SIG-M5 treated with dmso at 0.1 percent for 504 hours (cell line): ENCODE results near the gene HDAC10.
A peak's percentile ranks its signal among the peaks of the same experiment; 100 is the strongest.

ENCODE experiments used
- DNase-seq: peaks from one replicate; lab custom pipeline; 2025; ENCODE audit not compliant: unreplicated experiment; lab: John Stamatoyannopoulos, UW

HDAC10 gene

GRCh38 chr22:50257451-50258360, 6.6 kb upstream of the HDAC10 start:
- no peak for DNase-seq

- DNase-seq, result no peak
Measured at GRCh38 chr22:50257041-50257440, 6.0 kb upstream of the HDAC10 start.

- no peak for DNase-seq
Measured at GRCh38 chr22:50256258-50256862, 5.3 kb upstream of the HDAC10 start.

- DNase-seq, result no peak
Measured at GRCh38 chr22:50255607-50256006, 4.5 kb upstream of the HDAC10 start.

GRCh38 chr22:50255099-50255498, 4.0 kb upstream of the HDAC10 start:
- DNase-seq, result no peak

GRCh38 chr22:50253941-50254340, 2.9 kb upstream of the HDAC10 start:
- no peak for DNase-seq

- no peak for DNase-seq
Measured at GRCh38 chr22:50253046-50253915, 2.2 kb upstream of the HDAC10 start.

- DNase-seq, result peak; percentile 59
Measured at GRCh38 chr22:50252082-50253045, 1.3 kb upstream of the HDAC10 start.

GRCh38 chr22:50251477-50252081, 514 bp upstream of the HDAC10 start:
- DNase-seq, result no peak

- no peak for DNase-seq
Measured at GRCh38 chr22:50250249-50250554, 863 bp downstream of the HDAC10 start.

GRCh38 chr22:50249341-50250248, 1.5 kb downstream of the HDAC10 start:
- DNase-seq, result no peak

GRCh38 chr22:50248196-50249081, 2.6 kb downstream of the HDAC10 start:
- DNase-seq, result no peak

- DNase-seq, result peak; percentile 9
Measured at GRCh38 chr22:50247748-50248147, 3.3 kb downstream of the HDAC10 start.

GRCh38 chr22:50246242-50247175, 4.6 kb downstream of the HDAC10 start:
- DNase-seq, result no peak

- no peak for DNase-seq
Measured at GRCh38 chr22:50245214-50246072, 5.6 kb downstream of the HDAC10 start.
